ENCODE data around the gene BTNL9. TPM values are rescaled to one million over a fixed set of nuclear protein-coding genes. Genes with fewer than 3 reads are reported as not detected.

The BTNL9 gene
- total RNA-seq, 1 donor from 2014 or later: 9.9 TPM

- no peaks in the 10 kb centered on the region for H3K36me3 ChIP-seq (ENCODE audit: control insufficient read depth in 3 of 3, insufficient read depth in 3 of 3, low read length in 3 of 3)
- no peaks in the 10 kb centered on the region for H3K9me3 ChIP-seq (ENCODE audit: control insufficient read depth in 3 of 3, low read length in 3 of 3)
- H3K4me1 ChIP-seq (ENCODE audit: control insufficient read depth in 3 of 3, insufficient read depth in 3 of 3, low read length in 3 of 3): no peaks in the 10 kb centered on the region
- H3K27ac ChIP-seq (ENCODE audit: low read depth, low read length): no peak overlapping the region
- no peak overlapping the region for H3K4me3 ChIP-seq (ENCODE audit: low read length in 3 of 3)
- H3K9ac ChIP-seq (ENCODE audit: low read depth in 1 of 3, low read length in 3 of 3): no peak overlapping the region
- H3K27me3 ChIP-seq (ENCODE audit: control insufficient read depth in 3 of 3, insufficient read depth in 3 of 3, low read length in 3 of 3): peaks cover 45 to 51% (median 46%) of the 10 kb centered on the region in 3 donors
Measured at GRCh38 chr5:181105391-181106025, 65.4 kb downstream of the BTNL9 start.

GRCh38 chr5:181107699-181108098, 67.6 kb downstream of the BTNL9 start:
- no peaks in the 10 kb centered on the region for H3K9me3 ChIP-seq (ENCODE audit: control insufficient read depth in 3 of 3, low read length in 3 of 3)
- peaks cover 57% of the 10 kb centered on the region in 3 donors for H3K27me3 ChIP-seq (ENCODE audit: control insufficient read depth in 3 of 3, insufficient read depth in 3 of 3, low read length in 3 of 3)
- H3K36me3 ChIP-seq (ENCODE audit: control insufficient read depth in 3 of 3, insufficient read depth in 3 of 3, low read length in 3 of 3): no peaks in the 10 kb centered on the region
- no peak overlapping the region for H3K9ac ChIP-seq (ENCODE audit: low read depth in 1 of 3, low read length in 3 of 3)
- no peaks in the 10 kb centered on the region for H3K4me1 ChIP-seq (ENCODE audit: control insufficient read depth in 3 of 3, insufficient read depth in 3 of 3, low read length in 3 of 3)
- no peak overlapping the region for H3K27ac ChIP-seq (ENCODE audit: low read depth, low read length)
- H3K4me3 ChIP-seq (ENCODE audit: low read length in 3 of 3): no peak overlapping the region

GRCh38 chr5:181108578-181109165, 68.6 kb downstream of the BTNL9 start:
- Histone ChIP-seq H3K27me3 (ENCODE audit: control insufficient read depth in 3 of 3, insufficient read depth in 3 of 3, low read length in 3 of 3) (peaks cover 57 to 58% (median 57%) of the 10 kb centered on the region in 3 donors), H3K27ac (ENCODE audit: low read depth, low read length) (no peak overlapping the region), H3K9me3 (ENCODE audit: control insufficient read depth in 3 of 3, low read length in 3 of 3) (no peaks in the 10 kb centered on the region), H3K4me3 (ENCODE audit: low read length in 3 of 3) (no peak overlapping the region), H3K36me3 (ENCODE audit: control insufficient read depth in 3 of 3, insufficient read depth in 3 of 3, low read length in 3 of 3) (no peaks in the 10 kb centered on the region), H3K4me1 (ENCODE audit: control insufficient read depth in 3 of 3, insufficient read depth in 3 of 3, low read length in 3 of 3) (no peaks in the 10 kb centered on the region), H3K9ac (ENCODE audit: low read depth in 1 of 3, low read length in 3 of 3) (no peak overlapping the region)

- no peaks in the 10 kb centered on the region for H3K9me3 ChIP-seq (ENCODE audit: control insufficient read depth in 3 of 3, low read length in 3 of 3)
- H3K9ac ChIP-seq (ENCODE audit: low read depth in 1 of 3, low read length in 3 of 3): no peak overlapping the region
- no peaks in the 10 kb centered on the region for H3K4me1 ChIP-seq (ENCODE audit: control insufficient read depth in 3 of 3, insufficient read depth in 3 of 3, low read length in 3 of 3)
- H3K36me3 ChIP-seq (ENCODE audit: control insufficient read depth in 3 of 3, insufficient read depth in 3 of 3, low read length in 3 of 3): no peaks in the 10 kb centered on the region
- no peak overlapping the region for H3K4me3 ChIP-seq (ENCODE audit: low read length in 3 of 3)
- peaks cover 61 to 64% (median 62%) of the 10 kb centered on the region in 3 donors for H3K27me3 ChIP-seq (ENCODE audit: control insufficient read depth in 3 of 3, insufficient read depth in 3 of 3, low read length in 3 of 3)
- no peak overlapping the region for H3K27ac ChIP-seq (ENCODE audit: low read depth, low read length)
Measured at GRCh38 chr5:181109489-181110013, 69.5 kb downstream of the BTNL9 start.

GRCh38 chr5:181111010-181111409, 70.9 kb downstream of the BTNL9 start:
- no peaks in the 10 kb centered on the region for H3K9me3 ChIP-seq (ENCODE audit: control insufficient read depth in 3 of 3, low read length in 3 of 3)
- no peak overlapping the region for H3K4me3 ChIP-seq (ENCODE audit: low read length in 3 of 3)
- no peak overlapping the region for H3K9ac ChIP-seq (ENCODE audit: low read depth in 1 of 3, low read length in 3 of 3)
- H3K36me3 ChIP-seq (ENCODE audit: control insufficient read depth in 3 of 3, insufficient read depth in 3 of 3, low read length in 3 of 3): no peaks in the 10 kb centered on the region
- peaks cover 0 to 2% (median 0%) of the 10 kb centered on the region in 3 donors for H3K4me1 ChIP-seq (ENCODE audit: control insufficient read depth in 3 of 3, insufficient read depth in 3 of 3, low read length in 3 of 3)
- H3K27ac ChIP-seq (ENCODE audit: low read depth, low read length): no peak overlapping the region
- H3K27me3 ChIP-seq (ENCODE audit: control insufficient read depth in 3 of 3, insufficient read depth in 3 of 3, low read length in 3 of 3): peaks cover 66 to 71% (median 67%) of the 10 kb centered on the region in 3 donors

Small RNAs within 50 kb of the gene (small RNA-seq; reads per million reads assigned to genes)
- gene MIR8089 (not detected), gene RNU6-1036P (not detected)

Other genes with a start within 250 kb of the BTNL9 start
- gene MGAT1, start 237.5 kb upstream of the BTNL9 start, total RNA-seq: 38.1 TPM
- 16.2 TPM for gene ZFP62, start 179.0 kb upstream of the BTNL9 start, total RNA-seq
- gene BTNL8, start 141.1 kb upstream of the BTNL9 start, total RNA-seq: not detected
- gene BTNL3, start 51.4 kb upstream of the BTNL9 start, total RNA-seq: not detected
- not detected for gene OR2V1, start 90.9 kb downstream of the BTNL9 start, total RNA-seq
- not detected for gene OR2V2, start 107.3 kb downstream of the BTNL9 start, total RNA-seq
- gene TRIM7, start 164.9 kb downstream of the BTNL9 start, total RNA-seq: 9.9 TPM
- 15.1 TPM for gene TRIM41, start 183.0 kb downstream of the BTNL9 start, total RNA-seq
- gene RACK1, start 203.6 kb downstream of the BTNL9 start, total RNA-seq: 4,748 TPM
- gene TRIM52, start 220.9 kb downstream of the BTNL9 start, total RNA-seq: 4.2 TPM